Measurements from ENCODE around the gene DDX50.
"Not testable (repeated sequence)": the region's sequence is repeated elsewhere in the genome, so short reads cannot be mapped to it uniquely, and the experiment has no call there.

Gene DDX50

GRCh38 chr10:68901105-68901927 lies at the start of gene DDX50:
Gene DDX50 (plus strand): TSS chr10:68901315. CDS start chr10:68901385, 70 bp downstream.
- peak; percentile 95 for DNase-seq

- DNase-seq: no peak
These were observed 44.8 kb upstream of the DDX50 start for GRCh38 chr10:68856352-68856751.

- no peak for DNase-seq
These were observed 44.1 kb upstream of the DDX50 start for GRCh38 chr10:68857005-68857404.

- no peak for DNase-seq
These were observed 39.9 kb upstream of the DDX50 start for GRCh38 chr10:68861253-68861652.

GRCh38 chr10:68864611-68865010 lies 36.5 kb upstream of the DDX50 start:
- DNase-seq: no peak

GRCh38 chr10:68868173-68868572 lies 32.9 kb upstream of the DDX50 start:
- not testable (repeated sequence) for DNase-seq

- DNase-seq: no peak
These were observed 31.5 kb upstream of the DDX50 start for GRCh38 chr10:68869623-68870022.

- no peak for DNase-seq
These were observed 31.1 kb upstream of the DDX50 start for GRCh38 chr10:68870061-68870460.

GRCh38 chr10:68870545-68871104 lies 30.5 kb upstream of the DDX50 start:
- no peak for DNase-seq

GRCh38 chr10:68871105-68871711 lies 29.9 kb upstream of the DDX50 start:
- peak; percentile 2 to 51 for DNase-seq

GRCh38 chr10:68871731-68872342 lies 29.3 kb upstream of the DDX50 start:
- peak; percentile 43 to 80 for DNase-seq

GRCh38 chr10:68876246-68877138 lies 24.6 kb upstream of the DDX50 start:
- DNase-seq: no peak

- DNase-seq: no peak
These were observed 23.5 kb upstream of the DDX50 start for GRCh38 chr10:68877482-68878110.

- no peak for DNase-seq
These were observed 22.6 kb upstream of the DDX50 start for GRCh38 chr10:68878496-68878895.

GRCh38 chr10:68879628-68880027 lies 21.5 kb upstream of the DDX50 start:
- DNase-seq: no peak

GRCh38 chr10:68880181-68880580 lies 20.9 kb upstream of the DDX50 start:
- DNase-seq: no peak

GRCh38 chr10:68895041-68895440 lies 6.1 kb upstream of the DDX50 start:
- no peak for DNase-seq

GRCh38 chr10:68897336-68897741 lies 3.8 kb upstream of the DDX50 start:
- peak in 1 of 2 experiments; percentile 17 for DNase-seq

- DNase-seq: no peak
These were observed 1.8 kb upstream of the DDX50 start for GRCh38 chr10:68899186-68899745.

GRCh38 chr10:68900427-68901104 lies 549 bp upstream of the DDX50 start:
- DNase-seq: no peak

- DNase-seq: no peak
These were observed 1.3 kb downstream of the DDX50 start for GRCh38 chr10:68902382-68902781.

All from NCI-H1930 (cell line).